ENCODE measurements around the gene TMEM98.
"Not testable (repeated sequence)": the region's sequence is repeated elsewhere in the genome, so short reads cannot be mapped to it uniquely, and the experiment has no call there.

TMEM98 gene

GRCh38 chr17:32971171-32971570, 43.2 kb downstream of the TMEM98 start:
- Histone ChIP-seq H3K9me3 (ENCODE audit: control insufficient read depth, low read length) (no peaks in the 10 kb centered on the region), H3K4me1 (ENCODE audit: control insufficient read depth, insufficient read depth, low read length) (no peaks in the 10 kb centered on the region), H3K27ac (ENCODE audit: insufficient read depth, low read depth, low read length, poor library complexity, severe bottlenecking) (no peak overlapping the region), H3K36me3 (ENCODE audit: control insufficient read depth, insufficient read depth, low read length) (no peaks in the 10 kb centered on the region), H3K4me3 (ENCODE audit: insufficient read depth, low read depth, low read length) (no peak overlapping the region), H3K27me3 (ENCODE audit: control insufficient read depth, insufficient read depth, low read length, poor library complexity, severe bottlenecking) (no peaks in the 10 kb centered on the region)
- WGBS, 2 experiments = 92 to 100% methylated on average over 1 of the region's 1 CpG

GRCh38 chr17:32976131-32976530, 48.2 kb downstream of the TMEM98 start:
- Histone ChIP-seq H3K36me3 (ENCODE audit: control insufficient read depth, insufficient read depth, low read length) (no peaks in the 10 kb centered on the region), H3K27me3 (ENCODE audit: control insufficient read depth, insufficient read depth, low read length, poor library complexity, severe bottlenecking) (no peaks in the 10 kb centered on the region), H3K4me3 (ENCODE audit: insufficient read depth, low read depth, low read length) (no peak overlapping the region), H3K9me3 (ENCODE audit: control insufficient read depth, low read length) (no peaks in the 10 kb centered on the region), H3K27ac (ENCODE audit: insufficient read depth, low read depth, low read length, poor library complexity, severe bottlenecking) (no peak overlapping the region), H3K4me1 (ENCODE audit: control insufficient read depth, insufficient read depth, low read length) (no peaks in the 10 kb centered on the region)
- 72 to 73% methylated on average over 4 of the region's 4 CpGs for WGBS, 2 experiments

GRCh38 chr17:32976605-32977004, 48.7 kb downstream of the TMEM98 start:
- Histone ChIP-seq H3K36me3 (ENCODE audit: control insufficient read depth, insufficient read depth, low read length) (no peaks in the 10 kb centered on the region), H3K4me3 (ENCODE audit: insufficient read depth, low read depth, low read length) (no peak overlapping the region), H3K27ac (ENCODE audit: insufficient read depth, low read depth, low read length, poor library complexity, severe bottlenecking) (no peak overlapping the region), H3K9me3 (ENCODE audit: control insufficient read depth, low read length) (no peaks in the 10 kb centered on the region), H3K27me3 (ENCODE audit: control insufficient read depth, insufficient read depth, low read length, poor library complexity, severe bottlenecking) (no peaks in the 10 kb centered on the region), H3K4me1 (ENCODE audit: control insufficient read depth, insufficient read depth, low read length) (no peaks in the 10 kb centered on the region)
- WGBS, 2 experiments = 90 to 95% methylated on average over 1 of the region's 1 CpG

- WGBS, 2 experiments = 74 to 95% methylated on average over 2 of the region's 2 CpGs
- H3K4me1 ChIP-seq (ENCODE audit: control insufficient read depth, insufficient read depth, low read length) = no peaks in the 10 kb centered on the region
These were observed 52.3 kb downstream of the TMEM98 start for GRCh38 chr17:32980230-32980629.

GRCh38 chr17:32981611-32982010, 53.7 kb downstream of the TMEM98 start:
- H3K27me3 ChIP-seq (ENCODE audit: control insufficient read depth, insufficient read depth, low read length, poor library complexity, severe bottlenecking); H3K9me3 ChIP-seq (ENCODE audit: control insufficient read depth, low read length): not testable (repeated sequence)
- 94 to 95% methylated on average over 3 of the region's 3 CpGs for WGBS, 2 experiments

More at GRCh38 chr17:32980230-32980629, 52.3 kb downstream of the TMEM98 start:
- Histone ChIP-seq H3K9me3 (ENCODE audit: control insufficient read depth, low read length) (no peaks in the 10 kb centered on the region), H3K36me3 (ENCODE audit: control insufficient read depth, insufficient read depth, low read length) (no peaks in the 10 kb centered on the region), H3K4me3 (ENCODE audit: insufficient read depth, low read depth, low read length) (no peak overlapping the region), H3K27ac (ENCODE audit: insufficient read depth, low read depth, low read length, poor library complexity, severe bottlenecking) (no peak overlapping the region), H3K27me3 (ENCODE audit: control insufficient read depth, insufficient read depth, low read length, poor library complexity, severe bottlenecking) (no peaks in the 10 kb centered on the region)

GRCh38 chr17:32985050-32985756, 57.2 kb downstream of the TMEM98 start:
- H3K9me3 ChIP-seq (ENCODE audit: control insufficient read depth, low read length) = no peaks in the 10 kb centered on the region
- 87% methylated on average over 4 of the region's 4 CpGs for WGBS, 2 experiments
- no peak overlapping the region for H3K27ac ChIP-seq (ENCODE audit: insufficient read depth, low read depth, low read length, poor library complexity, severe bottlenecking)
- H3K27me3 ChIP-seq (ENCODE audit: control insufficient read depth, insufficient read depth, low read length, poor library complexity, severe bottlenecking) = no peaks in the 10 kb centered on the region
- H3K4me3 ChIP-seq (ENCODE audit: insufficient read depth, low read depth, low read length) = no peak overlapping the region
- no peaks in the 10 kb centered on the region for H3K4me1 ChIP-seq (ENCODE audit: control insufficient read depth, insufficient read depth, low read length)
- H3K36me3 ChIP-seq (ENCODE audit: control insufficient read depth, insufficient read depth, low read length) = no peaks in the 10 kb centered on the region

More at GRCh38 chr17:32981611-32982010, 53.7 kb downstream of the TMEM98 start:
- not testable (repeated sequence) for H3K27ac ChIP-seq (ENCODE audit: insufficient read depth, low read depth, low read length, poor library complexity, severe bottlenecking); H3K4me3 ChIP-seq (ENCODE audit: insufficient read depth, low read depth, low read length); H3K36me3 ChIP-seq (ENCODE audit: control insufficient read depth, insufficient read depth, low read length); H3K4me1 ChIP-seq (ENCODE audit: control insufficient read depth, insufficient read depth, low read length)

GRCh38 chr17:32987453-32987805, 59.5 kb downstream of the TMEM98 start:
- WGBS, 2 experiments = 24 to 42% methylated on average over 1 of the region's 1 CpG
- not testable (repeated sequence) for H3K4me3 ChIP-seq (ENCODE audit: insufficient read depth, low read depth, low read length); H3K27me3 ChIP-seq (ENCODE audit: control insufficient read depth, insufficient read depth, low read length, poor library complexity, severe bottlenecking); H3K27ac ChIP-seq (ENCODE audit: insufficient read depth, low read depth, low read length, poor library complexity, severe bottlenecking); H3K4me1 ChIP-seq (ENCODE audit: control insufficient read depth, insufficient read depth, low read length); H3K36me3 ChIP-seq (ENCODE audit: control insufficient read depth, insufficient read depth, low read length); H3K9me3 ChIP-seq (ENCODE audit: control insufficient read depth, low read length)

- H3K36me3 ChIP-seq (ENCODE audit: control insufficient read depth, insufficient read depth, low read length); H3K27ac ChIP-seq (ENCODE audit: insufficient read depth, low read depth, low read length, poor library complexity, severe bottlenecking); H3K9me3 ChIP-seq (ENCODE audit: control insufficient read depth, low read length); H3K4me1 ChIP-seq (ENCODE audit: control insufficient read depth, insufficient read depth, low read length); H3K27me3 ChIP-seq (ENCODE audit: control insufficient read depth, insufficient read depth, low read length, poor library complexity, severe bottlenecking); H3K4me3 ChIP-seq (ENCODE audit: insufficient read depth, low read depth, low read length): not testable (repeated sequence)
- WGBS, 2 experiments = 61 to 63% methylated on average over 2 of the region's 2 CpGs
These were observed 59.9 kb downstream of the TMEM98 start for GRCh38 chr17:32987868-32988267.

GRCh38 chr17:32988481-32989101, 60.6 kb downstream of the TMEM98 start:
- 74 to 85% methylated on average over 3 of the region's 3 CpGs for WGBS, 2 experiments
- Histone ChIP-seq H3K4me1 (ENCODE audit: control insufficient read depth, insufficient read depth, low read length) (no peaks in the 10 kb centered on the region), H3K27me3 (ENCODE audit: control insufficient read depth, insufficient read depth, low read length, poor library complexity, severe bottlenecking) (no peaks in the 10 kb centered on the region), H3K4me3 (ENCODE audit: insufficient read depth, low read depth, low read length) (no peak overlapping the region), H3K27ac (ENCODE audit: insufficient read depth, low read depth, low read length, poor library complexity, severe bottlenecking) (no peak overlapping the region), H3K36me3 (ENCODE audit: control insufficient read depth, insufficient read depth, low read length) (no peaks in the 10 kb centered on the region), H3K9me3 (ENCODE audit: control insufficient read depth, low read length) (no peaks in the 10 kb centered on the region)

GRCh38 chr17:32992321-32993033, 64.5 kb downstream of the TMEM98 start:
- H3K27me3 ChIP-seq (ENCODE audit: control insufficient read depth, insufficient read depth, low read length, poor library complexity, severe bottlenecking) = no peaks in the 10 kb centered on the region
- H3K9me3 ChIP-seq (ENCODE audit: control insufficient read depth, low read length) = no peaks in the 10 kb centered on the region
- 93 to 95% methylated on average over 13 of the region's 13 CpGs for WGBS, 2 experiments
- no peak overlapping the region for H3K27ac ChIP-seq (ENCODE audit: insufficient read depth, low read depth, low read length, poor library complexity, severe bottlenecking)
- H3K4me3 ChIP-seq (ENCODE audit: insufficient read depth, low read depth, low read length) = no peak overlapping the region
- H3K4me1 ChIP-seq (ENCODE audit: control insufficient read depth, insufficient read depth, low read length) = no peaks in the 10 kb centered on the region
- H3K36me3 ChIP-seq (ENCODE audit: control insufficient read depth, insufficient read depth, low read length) = no peaks in the 10 kb centered on the region

Measured in ectodermal cell (in vitro differentiated cells).